K562 (cell line): ENCODE data around the gene RBM7. TPM values are rescaled to one million over a fixed set of nuclear protein-coding genes. Genes with fewer than 3 reads are reported as not detected.

ENCODE experiments used
- CEBPG ChIP-seq, 3 experiments: fragments of 200-800 bp in 1 of 3; sonication (Bioruptor generic) in 1 of 3; sonication (generic) in 1 of 3; formaldehyde crosslinking in 1 of 3; IDR thresholded peaks in 2 of 3; conservative IDR thresholded peaks in 1 of 3; 2 replicates each; pipeline versions ENCODE4 v1.6.1 to v1.8.0; 2016 to 2022; ENCODE audit warnings: missing compliant biosample characterization in 2 of 3, missing genetic modification characterization in 2 of 3, mild to moderate bottlenecking in 1 of 3, missing genetic modification reagents in 1 of 3
- EHMT2 ChIP-seq: fragments of 450-650 bp; IDR thresholded peaks from 2 replicates; pipeline ENCODE4 v1.6.1; 2018; ENCODE audit warnings: antibody characterized with exemption
- ELF1 ChIP-seq: fragments of 200-800 bp; sonication (Bioruptor generic); IDR thresholded peaks from 2 replicates; pipeline ENCODE4 v1.6.1; 2016; ENCODE audit warnings: missing genetic modification characterization, missing compliant biosample characterization
- GTF2A2 ChIP-seq: IDR thresholded peaks from 2 replicates; pipeline ENCODE4 v1.6.1; 2016; ENCODE audit warnings: mild to moderate bottlenecking, missing genetic modification characterization, missing compliant biosample characterization
- ILK ChIP-seq: fragments of 450-650 bp; IDR thresholded peaks from 2 replicates; pipeline ENCODE4 v1.6.1; 2016; ENCODE audit warnings: missing genetic modification characterization, low read depth, mild to moderate bottlenecking, missing compliant biosample characterization, moderate library complexity, borderline replicate concordance
- JUN ChIP-seq, 2 experiments: sonication (generic) in 1 of 2; formaldehyde crosslinking in 1 of 2; IDR thresholded peaks; 2 replicates each; pipeline versions ENCODE4 v1.6.1 to v1.8.0; 2012 to 2022; ENCODE audit warnings: borderline replicate concordance in 2 of 2, mild to moderate bottlenecking in 2 of 2, improper control_type of control experiment in 1 of 2, low read depth in 1 of 2, low read length in 1 of 2, missing genetic modification reagents in 1 of 2
- MAZ ChIP-seq, 2 experiments: fragments of 450-650 bp in 1 of 2; sonication (generic) in 1 of 2; formaldehyde crosslinking; IDR thresholded peaks in 1 of 2; conservative IDR thresholded peaks in 1 of 2; 2 replicates each; pipeline versions ENCODE4 v1.4.0 to v1.5.0; 2020; ENCODE audit warnings: mild to moderate bottlenecking in 1 of 2, missing genetic modification reagents in 1 of 2
- NFE2L1 ChIP-seq: fragments of 450-650 bp; IDR thresholded peaks from 2 replicates; pipeline ENCODE4 v1.6.1; 2016; ENCODE audit warnings: missing genetic modification characterization, low read depth, mild to moderate bottlenecking, missing compliant biosample characterization, moderate library complexity, borderline replicate concordance
- NR1H2 ChIP-seq: sonication (generic); formaldehyde crosslinking; IDR thresholded peaks from 2 replicates; pipeline ENCODE4 v1.4.0; 2020; ENCODE audit warnings: mild to moderate bottlenecking, missing genetic modification reagents
- RBM22 ChIP-seq: fragments of 200-400 bp; formaldehyde crosslinking; IDR thresholded peaks from 2 replicates; pipeline ENCODE4 v1.6.1; 2018; ENCODE audit warnings: low read length, low read depth; ENCODE audit not compliant: poor library complexity, severe bottlenecking
- SMARCE1 ChIP-seq: fragments of 450-650 bp; IDR thresholded peaks from 2 replicates; pipeline ENCODE4 v1.7.1; 2016; ENCODE audit warnings: mild to moderate bottlenecking
- TAF1 ChIP-seq: IDR thresholded peaks from 2 replicates; pipeline ENCODE4 v1.6.1; 2011; ENCODE audit warnings: mild to moderate bottlenecking, low read length, moderate library complexity; ENCODE audit not compliant: insufficient read depth, control insufficient read depth, severe bottlenecking; ENCODE audit errors: extremely low read depth
- TAF7 ChIP-seq: fragments of 450-650 bp; IDR thresholded peaks from 2 replicates; pipeline ENCODE4 v1.6.1; 2016; ENCODE audit warnings: missing genetic modification characterization, missing compliant biosample characterization
- TRIM24 ChIP-seq, 2 experiments: fragments of 450-650 bp; IDR thresholded peaks; 2 replicates each; pipeline ENCODE4 v1.6.1; 2016
- ZNF408 ChIP-seq: fragments of 250-450 bp; sonication (Bioruptor Pico); IDR thresholded peaks from 2 replicates; pipeline ENCODE4 v1.4.0; 2020; ENCODE audit warnings: low read depth, mild to moderate bottlenecking, moderate library complexity
- polyA plus RNA-seq, 8 experiments: library from polyadenylated mRNA; depleted of rRNA in 4 of 8; stranded (reverse) in 5 of 8; unstranded in 3 of 8; fragments of >200 nt; fragmentation: Nextera tagmentation in 2 of 8; fragmentation: Illumina TruSeq in 1 of 8; extraction: Ambion mirVana in 2 of 8; extraction: Trizol in 1 of 8; gene quantifications; 2 replicates each; pipeline versions ENCODE4 v1.2.1 to v1.2.3, GENCODE V29; 2011 to 2014; ENCODE audit warnings: inconsistent platforms in 1 of 8, missing spikeins in 1 of 8
- total RNA-seq, 7 experiments: library from RNA; depleted of rRNA in 6 of 7; stranded (reverse); fragments of >200 nt in 6 of 7; fragmentation: Illumina TruSeq in 2 of 7; extraction: Trizol in 2 of 7; gene quantifications; 2 replicates each; pipeline versions ENCODE4 v1.2.1 to v1.2.3, GENCODE V29; 2011 to 2021; ENCODE audit warnings: low replicate concordance in 1 of 7
- TF ChIP-seq, protein P1 (sequence below): sonication (generic); formaldehyde crosslinking; IDR thresholded peaks from 2 replicates; pipeline ENCODE4 v1.8.1; 2023; ENCODE audit warnings: mild to moderate bottlenecking, missing genetic modification reagents
- TF ChIP-seq, protein P2 (sequence below): sonication (generic); formaldehyde crosslinking; IDR thresholded peaks from 2 replicates; pipeline ENCODE4 v1.8.0; 2022; ENCODE audit warnings: missing genetic modification reagents, mild to moderate bottlenecking, moderate library complexity, borderline replicate concordance
- TF ChIP-seq, protein P3 (sequence below): fragments of 250-450 bp; sonication (Bioruptor Pico); IDR thresholded peaks from 2 replicates; pipeline ENCODE4 v1.4.0; 2020; ENCODE audit warnings: mild to moderate bottlenecking, moderate library complexity
- TF ChIP-seq, protein P4 (sequence below), 2 experiments: fragments of 450-650 bp in 1 of 2; sonication (generic) in 1 of 2; formaldehyde crosslinking; conservative IDR thresholded peaks; 2 replicates each; pipeline versions ENCODE4 v1.4.0 to v1.8.1; 2020 to 2022; ENCODE audit warnings: mild to moderate bottlenecking in 1 of 2, missing genetic modification reagents in 1 of 2
- TF ChIP-seq, protein P5 (sequence below), 2 experiments: fragments of 250-450 bp in 1 of 2; fragments of 450-650 bp in 1 of 2; sonication (Bioruptor Pico) in 1 of 2; IDR thresholded peaks; 2 replicates each; pipeline versions ENCODE4 v1.6.1 to v1.8.0; 2016 to 2021; ENCODE audit warnings: mild to moderate bottlenecking in 2 of 2, moderate library complexity in 2 of 2, missing compliant biosample characterization in 1 of 2, missing genetic modification characterization in 1 of 2

Gene RBM7
- total and polyA plus RNA-seq, 9 of the 15 experiments (the other 6 are each of a cell fraction or from before 2014, with no cell fraction given) = 26.0 to 76.8 (median 49.6) TPM

DNA sequence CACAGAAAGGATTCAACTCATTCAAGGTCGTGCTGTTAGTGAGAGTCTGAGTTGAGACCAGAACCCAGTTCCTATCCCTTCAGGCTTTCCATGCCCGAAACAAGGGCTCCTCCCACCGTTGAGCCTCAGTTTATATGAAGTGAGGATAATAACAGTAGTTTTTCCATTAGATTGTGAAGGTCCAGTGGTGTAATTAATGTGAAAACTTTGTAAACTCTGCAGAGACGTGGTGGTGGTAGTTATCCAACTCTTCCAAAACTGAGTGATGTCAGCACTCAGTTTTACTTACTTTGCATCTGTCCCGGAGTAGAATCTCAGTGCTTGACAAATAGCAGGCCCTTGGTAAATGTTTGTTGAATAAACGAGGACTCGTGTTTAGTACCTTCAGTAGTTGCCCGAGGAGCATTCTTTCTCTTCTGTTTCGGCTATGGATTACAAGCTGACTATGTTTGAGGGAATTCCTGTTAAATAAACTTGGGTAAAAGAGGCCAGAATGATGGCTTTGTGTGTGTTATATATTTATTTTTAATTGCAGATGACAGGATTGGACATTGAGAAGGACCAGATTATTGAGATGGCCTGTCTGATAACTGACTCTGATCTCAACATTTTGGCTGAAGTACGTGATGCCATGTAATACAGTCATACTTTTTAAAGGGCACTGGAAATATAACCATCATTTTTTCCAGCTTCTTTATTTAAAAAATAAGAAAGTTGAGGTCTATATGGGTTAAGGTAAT is 39.8 kb downstream of the RBM7 start (continued):
- no peak for TF ChIP-seq TAF1
- TF ChIP-seq ZNF408 = no peak
- TF ChIP-seq, protein P1, sequence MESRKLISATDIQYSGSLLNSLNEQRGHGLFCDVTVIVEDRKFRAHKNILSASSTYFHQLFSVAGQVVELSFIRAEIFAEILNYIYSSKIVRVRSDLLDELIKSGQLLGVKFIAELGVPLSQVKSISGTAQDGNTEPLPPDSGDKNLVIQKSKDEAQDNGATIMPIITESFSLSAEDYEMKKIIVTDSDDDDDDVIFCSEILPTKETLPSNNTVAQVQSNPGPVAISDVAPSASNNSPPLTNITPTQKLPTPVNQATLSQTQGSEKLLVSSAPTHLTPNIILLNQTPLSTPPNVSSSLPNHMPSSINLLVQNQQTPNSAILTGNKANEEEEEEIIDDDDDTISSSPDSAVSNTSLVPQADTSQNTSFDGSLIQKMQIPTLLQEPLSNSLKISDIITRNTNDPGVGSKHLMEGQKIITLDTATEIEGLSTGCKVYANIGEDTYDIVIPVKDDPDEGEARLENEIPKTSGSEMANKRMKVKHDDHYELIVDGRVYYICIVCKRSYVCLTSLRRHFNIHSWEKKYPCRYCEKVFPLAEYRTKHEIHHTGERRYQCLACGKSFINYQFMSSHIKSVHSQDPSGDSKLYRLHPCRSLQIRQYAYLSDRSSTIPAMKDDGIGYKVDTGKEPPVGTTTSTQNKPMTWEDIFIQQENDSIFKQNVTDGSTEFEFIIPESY (CRISPR knock-in tag) = no peak
- no peak for TF ChIP-seq CEBPG (CRISPR knock-in tag; IDR thresholded peaks at IDR 0.05)
- no peak for TF ChIP-seq CEBPG (tag; conservative IDR thresholded peaks at IDR 0.05 in 1 of 2, IDR thresholded peaks at IDR 0.05 in 1 of 2)
- no peak for TF ChIP-seq TAF7 (tag)
- TF ChIP-seq EHMT2 = no peak
- TF ChIP-seq, protein P2, sequence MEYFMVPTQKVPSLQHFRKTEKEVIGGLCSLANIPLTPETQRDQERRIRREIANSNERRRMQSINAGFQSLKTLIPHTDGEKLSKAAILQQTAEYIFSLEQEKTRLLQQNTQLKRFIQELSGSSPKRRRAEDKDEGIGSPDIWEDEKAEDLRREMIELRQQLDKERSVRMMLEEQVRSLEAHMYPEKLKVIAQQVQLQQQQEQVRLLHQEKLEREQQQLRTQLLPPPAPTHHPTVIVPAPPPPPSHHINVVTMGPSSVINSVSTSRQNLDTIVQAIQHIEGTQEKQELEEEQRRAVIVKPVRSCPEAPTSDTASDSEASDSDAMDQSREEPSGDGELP (CRISPR knock-in tag) = no peak
- no peak for TF ChIP-seq TRIM24 (IDR thresholded peaks at IDR 0.05)
- no peak for TF ChIP-seq NFE2L1
- TF ChIP-seq ELF1 (tag) = no peak
- TF ChIP-seq, protein P3, sequence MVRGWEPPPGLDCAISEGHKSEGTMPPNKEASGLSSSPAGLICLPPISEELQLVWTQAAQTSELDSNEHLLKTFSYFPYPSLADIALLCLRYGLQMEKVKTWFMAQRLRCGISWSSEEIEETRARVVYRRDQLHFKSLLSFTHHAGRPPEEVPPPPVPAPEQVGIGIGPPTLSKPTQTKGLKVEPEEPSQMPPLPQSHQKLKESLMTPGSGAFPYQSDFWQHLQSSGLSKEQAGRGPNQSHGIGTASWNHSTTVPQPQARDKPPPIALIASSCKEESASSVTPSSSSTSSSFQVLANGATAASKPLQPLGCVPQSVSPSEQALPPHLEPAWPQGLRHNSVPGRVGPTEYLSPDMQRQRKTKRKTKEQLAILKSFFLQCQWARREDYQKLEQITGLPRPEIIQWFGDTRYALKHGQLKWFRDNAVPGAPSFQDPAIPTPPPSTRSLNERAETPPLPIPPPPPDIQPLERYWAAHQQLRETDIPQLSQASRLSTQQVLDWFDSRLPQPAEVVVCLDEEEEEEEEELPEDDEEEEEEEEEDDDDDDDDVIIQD (CRISPR knock-in tag) = no peak
- TF ChIP-seq, protein P4, sequence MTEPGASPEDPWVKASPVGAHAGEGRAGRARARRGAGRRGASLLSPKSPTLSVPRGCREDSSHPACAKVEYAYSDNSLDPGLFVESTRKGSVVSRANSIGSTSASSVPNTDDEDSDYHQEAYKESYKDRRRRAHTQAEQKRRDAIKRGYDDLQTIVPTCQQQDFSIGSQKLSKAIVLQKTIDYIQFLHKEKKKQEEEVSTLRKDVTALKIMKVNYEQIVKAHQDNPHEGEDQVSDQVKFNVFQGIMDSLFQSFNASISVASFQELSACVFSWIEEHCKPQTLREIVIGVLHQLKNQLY (CRISPR knock-in tag; conservative IDR thresholded peaks at IDR 0.05) = no peak
- TF ChIP-seq JUN (IDR thresholded peaks at IDR 0.05; ENCODE audit: borderline replicate concordance, low read depth, low read length) = no peak
- no peak for TF ChIP-seq JUN (CRISPR knock-in tag; IDR thresholded peaks at IDR 0.05; ENCODE audit: borderline replicate concordance)
- TF ChIP-seq RBM22 = no peak
- no peak for TF ChIP-seq NR1H2 (CRISPR knock-in tag)
- TF ChIP-seq, protein P5, sequence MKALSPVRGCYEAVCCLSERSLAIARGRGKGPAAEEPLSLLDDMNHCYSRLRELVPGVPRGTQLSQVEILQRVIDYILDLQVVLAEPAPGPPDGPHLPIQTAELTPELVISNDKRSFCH (CRISPR knock-in tag; IDR thresholded peaks at IDR 0.05) = no peak
- TF ChIP-seq, protein P5 (tag; IDR thresholded peaks at IDR 0.05) = no peak
- TF ChIP-seq ILK = no peak
- no peak for TF ChIP-seq MAZ (CRISPR knock-in tag; conservative IDR thresholded peaks at IDR 0.05 in 1 of 2, IDR thresholded peaks at IDR 0.05 in 1 of 2)
- TF ChIP-seq SMARCE1 = no peak
- no peak for TF ChIP-seq GTF2A2 (tag)
